ENCODE measurements around the gene CHP1. TPM values are rescaled to one million over a fixed set of nuclear protein-coding genes. Genes with fewer than 3 reads are reported as not detected.

The CHP1 gene
- polyA plus RNA-seq, 1 of the 3 experiments (the other 2 are of a cell fraction), result 30.5 TPM

- ChIA-PET POLR2A (interaction anchor here (1.5 kb wide), 1 partner anchor 48 kb away, joined by 4 read pairs; the partner anchor contains the start of genes NUSAP1 and OIP5), CTCF (interaction anchor here (1.2 kb wide), 1 partner anchor 389 kb away, joined by 3 read pairs; no protein-coding TSS in a partner anchor)
- TF ChIP-seq EP300 (IDR thresholded peaks at IDR 0.05; ENCODE audit: borderline replicate concordance in 1 of 2, low read depth in 1 of 2, low read length in 1 of 2) (no peak), YY1 (IDR thresholded peaks at IDR 0.05; ENCODE audit: low read depth) (no peak)
- TF ChIP-seq, protein P1, sequence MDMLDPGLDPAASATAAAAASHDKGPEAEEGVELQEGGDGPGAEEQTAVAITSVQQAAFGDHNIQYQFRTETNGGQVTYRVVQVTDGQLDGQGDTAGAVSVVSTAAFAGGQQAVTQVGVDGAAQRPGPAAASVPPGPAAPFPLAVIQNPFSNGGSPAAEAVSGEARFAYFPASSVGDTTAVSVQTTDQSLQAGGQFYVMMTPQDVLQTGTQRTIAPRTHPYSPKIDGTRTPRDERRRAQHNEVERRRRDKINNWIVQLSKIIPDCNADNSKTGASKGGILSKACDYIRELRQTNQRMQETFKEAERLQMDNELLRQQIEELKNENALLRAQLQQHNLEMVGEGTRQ (IDR thresholded peaks at IDR 0.05; ENCODE audit: borderline replicate concordance, low read depth, low read length), result no peak
- peaks cover 6 to 7% of the 10 kb centered on the region in 2 experiments; a peak in 3 of 4 replicates for H3K4me1 ChIP-seq (ENCODE audit: control insufficient read depth in 1 of 2, insufficient read depth in 2 of 2, low read depth in 1 of 2, low read length in 1 of 2)
- WGBS (ENCODE audit: low lambda C conversion rate), result 2% methylated on average over 20 of the region's 20 CpGs
- no peaks in the 10 kb centered on the region for H3K9me3 ChIP-seq
- peak overlapping the region; percentile 85 for H3K9ac ChIP-seq
- H2AFZ ChIP-seq (ENCODE audit: low read depth), result peak overlapping the region; percentile 90; the same call in 1 of the 2 replicates
- H3K27ac ChIP-seq (ENCODE audit: low read depth in 2 of 2, low read length in 1 of 2), result peak overlapping the region; percentile 65 to 84
- peaks cover 21% of the 10 kb centered on the region for H3F3A ChIP-seq (replicated peaks; ENCODE audit: insufficient read depth)
- peak overlapping the region; percentile 75 to 88 for H3K4me3 ChIP-seq (ENCODE audit: low read depth in 2 of 2, low read length in 1 of 2)
- H3K79me2 ChIP-seq (ENCODE audit: insufficient read depth), result peaks cover 50% of the 10 kb centered on the region
- H3K27me3 ChIP-seq (ENCODE audit: insufficient read depth), result no peaks in the 10 kb centered on the region
- H3K4me2 ChIP-seq, result peak overlapping the region; percentile 70
- DNase-seq, result peak; percentile 40
- peaks cover 35 to 40% of the 10 kb centered on the region in 2 experiments for H3K36me3 ChIP-seq (replicated peaks in 1 of 2; ENCODE audit: control insufficient read depth in 1 of 2, insufficient read depth in 2 of 2, low read length in 1 of 2)
- H3K9me2 ChIP-seq, result no peaks in the 10 kb centered on the region
- H4K20me1 ChIP-seq (ENCODE audit: insufficient read depth), result no peaks in the 10 kb centered on the region
Observed at GRCh38 chr15:41284427-41285177, 53.5 kb downstream of the CHP1 start.

DNA sequence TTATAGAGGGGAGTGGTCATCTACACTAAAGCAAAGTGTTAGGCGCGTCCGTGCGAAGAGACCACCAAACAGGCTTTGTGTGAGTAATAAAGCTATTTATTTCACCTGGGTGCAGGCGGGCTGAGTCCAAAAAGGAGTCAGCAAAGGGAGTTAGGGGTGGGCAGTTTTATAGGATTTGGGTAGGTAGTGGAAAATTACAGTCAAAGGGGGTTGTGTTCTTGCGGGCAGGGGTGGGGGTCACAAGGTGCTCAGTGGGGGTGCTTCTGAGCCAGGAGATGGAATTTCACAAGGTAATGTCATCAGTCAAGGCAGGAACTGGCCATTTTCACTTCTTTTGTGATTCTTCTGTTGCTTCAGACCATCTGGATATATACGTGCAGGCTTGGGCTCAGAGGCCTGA, 54.2 kb downstream of the CHP1 start:
- H3F3A ChIP-seq (replicated peaks; ENCODE audit: insufficient read depth), result peaks cover 21% of the 10 kb centered on the region
- no peaks in the 10 kb centered on the region for H3K27me3 ChIP-seq (ENCODE audit: insufficient read depth)
- no peak overlapping the region for H2AFZ ChIP-seq (ENCODE audit: low read depth)
- peaks cover 30 to 43% of the 10 kb centered on the region in 2 experiments for H3K36me3 ChIP-seq (replicated peaks in 1 of 2; ENCODE audit: control insufficient read depth in 1 of 2, insufficient read depth in 2 of 2, low read length in 1 of 2)
- no peaks in the 10 kb centered on the region for H3K9me3 ChIP-seq
- H3K27ac ChIP-seq (ENCODE audit: low read depth in 2 of 2, low read length in 1 of 2), result peak overlapping the region in 1 of 2 experiments; percentile 65; a peak in 1 of 4 replicates
- 68% methylated on average over 7 of the region's 7 CpGs for WGBS (ENCODE audit: low lambda C conversion rate)
- peak overlapping the region; percentile 85 for H3K9ac ChIP-seq
- peak overlapping the region; percentile 75 to 88; a peak in 3 of 4 replicates for H3K4me3 ChIP-seq (ENCODE audit: low read depth in 2 of 2, low read length in 1 of 2)
- H3K4me2 ChIP-seq, result peak overlapping the region; percentile 70
- peaks cover 51% of the 10 kb centered on the region for H3K79me2 ChIP-seq (ENCODE audit: insufficient read depth)
- no peaks in the 10 kb centered on the region for H4K20me1 ChIP-seq (ENCODE audit: insufficient read depth)
- H3K4me1 ChIP-seq (ENCODE audit: control insufficient read depth in 1 of 2, insufficient read depth in 2 of 2, low read depth in 1 of 2, low read length in 1 of 2), result peaks cover 6 to 7% of the 10 kb centered on the region in 2 experiments; a peak in 3 of 4 replicates
- POLR2A ChIA-PET, result no interaction called here
- TF ChIP-seq SIN3A (IDR thresholded peaks at IDR 0.05; ENCODE audit: borderline replicate concordance, low read depth, low read length), result no peak
- TF ChIP-seq RAD21 (IDR thresholded peaks at IDR 0.05; ENCODE audit: low read length), result no peak
- TF ChIP-seq EP300 (IDR thresholded peaks at IDR 0.05; ENCODE audit: borderline replicate concordance in 1 of 2, low read depth in 1 of 2, low read length in 1 of 2), result no peak
- TF ChIP-seq FOSL2 (IDR thresholded peaks at IDR 0.05; ENCODE audit: borderline replicate concordance, low read depth), result no peak
- TF ChIP-seq, protein P1 (IDR thresholded peaks at IDR 0.05; ENCODE audit: borderline replicate concordance, low read depth, low read length), result no peak
- TF ChIP-seq, protein P2, sequence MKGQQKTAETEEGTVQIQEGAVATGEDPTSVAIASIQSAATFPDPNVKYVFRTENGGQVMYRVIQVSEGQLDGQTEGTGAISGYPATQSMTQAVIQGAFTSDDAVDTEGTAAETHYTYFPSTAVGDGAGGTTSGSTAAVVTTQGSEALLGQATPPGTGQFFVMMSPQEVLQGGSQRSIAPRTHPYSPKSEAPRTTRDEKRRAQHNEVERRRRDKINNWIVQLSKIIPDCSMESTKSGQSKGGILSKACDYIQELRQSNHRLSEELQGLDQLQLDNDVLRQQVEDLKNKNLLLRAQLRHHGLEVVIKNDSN (IDR thresholded peaks at IDR 0.05; ENCODE audit: borderline replicate concordance, low read depth), result no peak
- TF ChIP-seq TEAD4 (IDR thresholded peaks at IDR 0.05; ENCODE audit: borderline replicate concordance, insufficient read depth), result no peak
- TF ChIP-seq, protein P3, sequence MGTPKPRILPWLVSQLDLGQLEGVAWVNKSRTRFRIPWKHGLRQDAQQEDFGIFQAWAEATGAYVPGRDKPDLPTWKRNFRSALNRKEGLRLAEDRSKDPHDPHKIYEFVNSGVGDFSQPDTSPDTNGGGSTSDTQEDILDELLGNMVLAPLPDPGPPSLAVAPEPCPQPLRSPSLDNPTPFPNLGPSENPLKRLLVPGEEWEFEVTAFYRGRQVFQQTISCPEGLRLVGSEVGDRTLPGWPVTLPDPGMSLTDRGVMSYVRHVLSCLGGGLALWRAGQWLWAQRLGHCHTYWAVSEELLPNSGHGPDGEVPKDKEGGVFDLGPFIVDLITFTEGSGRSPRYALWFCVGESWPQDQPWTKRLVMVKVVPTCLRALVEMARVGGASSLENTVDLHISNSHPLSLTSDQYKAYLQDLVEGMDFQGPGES (IDR thresholded peaks at IDR 0.05; ENCODE audit: low read depth, low read length), result no peak
- TF ChIP-seq GABPA (IDR thresholded peaks at IDR 0.05; ENCODE audit: low read depth), result no peak
- no peak for TF ChIP-seq RCOR1 (IDR thresholded peaks at IDR 0.05; ENCODE audit: low read length)
- no peak for TF ChIP-seq TCF12 (IDR thresholded peaks at IDR 0.05)
- no peak for TF ChIP-seq EZH2phosphoT487 (IDR thresholded peaks at IDR 0.05; ENCODE audit: borderline replicate concordance, low read depth)
- no peak for TF ChIP-seq CHD2 (IDR thresholded peaks at IDR 0.05; ENCODE audit: low read length, partially characterized antibody)
- TF ChIP-seq RXRA (IDR thresholded peaks at IDR 0.05; ENCODE audit: borderline replicate concordance, low read depth), result no peak
- TF ChIP-seq CTCF (IDR thresholded peaks at IDR 0.05), result no peak
- no peak for TF ChIP-seq JUND (IDR thresholded peaks at IDR 0.05)
- TF ChIP-seq MEF2A (IDR thresholded peaks at IDR 0.05; ENCODE audit: borderline replicate concordance, low read depth), result no peak
- DNase-seq, result no peak
- CTCF ChIA-PET, result interaction anchor here (0.9 to 1.3 kb wide), 2 partner anchors 54 to 355 kb away, joined by 3 to 4 read pairs; partner anchors contain the start of gene CHP1
- H3K9me2 ChIP-seq, result no peaks in the 10 kb centered on the region

Measured in SK-N-SH (cell line).